C4-2B (cell line): ENCODE measurements around the gene VWCE.

Experiments used
- H3K27ac ChIP-seq: fragments of 450-650 bp; 2 replicates; pipeline ENCODE4 v1.5.1; 2017
- ZFX ChIP-seq: fragments of 450-650 bp; IDR thresholded peaks from 2 replicates; pipeline ENCODE4 v1.6.1; 2017
- TF ChIP-seq, protein P1 (sequence below): fragments of 450-650 bp; conservative IDR thresholded peaks from 2 replicates; pipeline ENCODE4 v1.5.1; 2017; ENCODE audit warnings: mild to moderate bottlenecking

The VWCE gene

DNA sequence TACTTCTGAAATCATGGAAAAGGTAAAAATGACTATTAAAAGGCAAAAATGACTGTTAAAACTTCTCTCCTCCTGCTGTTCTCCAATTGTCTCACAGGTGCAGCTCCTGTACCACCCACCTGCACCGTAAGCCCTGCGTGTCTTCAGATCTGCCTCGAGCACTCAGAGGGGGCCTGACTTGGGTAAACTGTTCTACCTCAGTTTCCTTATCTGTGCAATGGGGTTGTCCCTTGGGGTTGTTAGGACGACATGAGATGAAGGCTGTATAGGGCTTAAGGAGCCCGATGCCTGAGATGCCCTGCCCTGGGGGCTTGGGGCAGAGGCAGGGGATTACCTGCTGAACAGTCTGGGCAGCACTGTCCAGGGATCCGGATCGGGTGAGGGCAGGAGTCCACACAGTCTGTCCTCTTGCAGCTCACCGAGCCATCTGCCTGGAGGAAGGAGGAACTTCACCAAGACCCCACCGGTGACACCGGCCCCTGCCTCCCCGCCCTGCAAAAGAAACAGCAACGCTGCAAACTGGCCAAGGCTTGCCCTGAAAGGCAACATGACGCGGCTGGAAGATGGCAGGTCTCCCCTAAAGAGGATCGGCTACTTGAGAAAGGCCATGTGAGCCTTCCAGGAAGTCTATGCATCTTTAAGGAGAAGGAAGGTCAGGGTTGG, 26.4 kb downstream of the VWCE start:
- no peak overlapping the region for H3K27ac ChIP-seq
- TF ChIP-seq, protein P1, sequence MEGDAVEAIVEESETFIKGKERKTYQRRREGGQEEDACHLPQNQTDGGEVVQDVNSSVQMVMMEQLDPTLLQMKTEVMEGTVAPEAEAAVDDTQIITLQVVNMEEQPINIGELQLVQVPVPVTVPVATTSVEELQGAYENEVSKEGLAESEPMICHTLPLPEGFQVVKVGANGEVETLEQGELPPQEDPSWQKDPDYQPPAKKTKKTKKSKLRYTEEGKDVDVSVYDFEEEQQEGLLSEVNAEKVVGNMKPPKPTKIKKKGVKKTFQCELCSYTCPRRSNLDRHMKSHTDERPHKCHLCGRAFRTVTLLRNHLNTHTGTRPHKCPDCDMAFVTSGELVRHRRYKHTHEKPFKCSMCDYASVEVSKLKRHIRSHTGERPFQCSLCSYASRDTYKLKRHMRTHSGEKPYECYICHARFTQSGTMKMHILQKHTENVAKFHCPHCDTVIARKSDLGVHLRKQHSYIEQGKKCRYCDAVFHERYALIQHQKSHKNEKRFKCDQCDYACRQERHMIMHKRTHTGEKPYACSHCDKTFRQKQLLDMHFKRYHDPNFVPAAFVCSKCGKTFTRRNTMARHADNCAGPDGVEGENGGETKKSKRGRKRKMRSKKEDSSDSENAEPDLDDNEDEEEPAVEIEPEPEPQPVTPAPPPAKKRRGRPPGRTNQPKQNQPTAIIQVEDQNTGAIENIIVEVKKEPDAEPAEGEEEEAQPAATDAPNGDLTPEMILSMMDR, result no peak
- no peak for TF ChIP-seq ZFX

GRCh38 chr11:61267437-61267841, 27.7 kb downstream of the VWCE start:
- H3K27ac ChIP-seq, result no peak overlapping the region
- TF ChIP-seq, protein P1, result no peak
- TF ChIP-seq ZFX, result no peak

- TF ChIP-seq ZFX, result no peak
- TF ChIP-seq, protein P1, result no peak
- no peak overlapping the region for H3K27ac ChIP-seq
Observed at GRCh38 chr11:61266602-61267001, 28.5 kb downstream of the VWCE start.

DNA sequence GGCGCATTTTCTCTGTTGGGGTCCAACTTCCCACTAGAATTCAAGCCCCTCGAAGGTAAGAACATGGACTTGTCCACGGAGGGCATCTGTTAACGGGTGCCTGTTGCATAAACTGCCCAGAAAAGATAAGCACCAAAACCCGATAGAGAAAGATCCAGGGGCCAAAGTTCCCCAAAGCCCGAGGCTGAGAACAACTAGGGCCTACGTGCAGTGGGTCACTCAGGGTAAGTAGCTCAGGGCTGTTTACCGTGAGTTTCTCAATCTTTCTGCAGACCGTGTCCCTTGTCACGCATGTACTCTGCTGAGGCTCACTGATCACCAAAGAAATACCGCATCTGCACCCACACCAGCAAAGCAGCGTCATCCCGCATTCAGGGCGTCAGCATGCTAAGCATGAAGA, 29.8 kb downstream of the VWCE start:
- no peak overlapping the region for H3K27ac ChIP-seq
- TF ChIP-seq, protein P1, result no peak
- no peak for TF ChIP-seq ZFX

- TF ChIP-seq, protein P1, result no peak
- TF ChIP-seq ZFX, result no peak
Observed at GRCh38 chr11:61264795-61265194, 30.3 kb downstream of the VWCE start.

DNA sequence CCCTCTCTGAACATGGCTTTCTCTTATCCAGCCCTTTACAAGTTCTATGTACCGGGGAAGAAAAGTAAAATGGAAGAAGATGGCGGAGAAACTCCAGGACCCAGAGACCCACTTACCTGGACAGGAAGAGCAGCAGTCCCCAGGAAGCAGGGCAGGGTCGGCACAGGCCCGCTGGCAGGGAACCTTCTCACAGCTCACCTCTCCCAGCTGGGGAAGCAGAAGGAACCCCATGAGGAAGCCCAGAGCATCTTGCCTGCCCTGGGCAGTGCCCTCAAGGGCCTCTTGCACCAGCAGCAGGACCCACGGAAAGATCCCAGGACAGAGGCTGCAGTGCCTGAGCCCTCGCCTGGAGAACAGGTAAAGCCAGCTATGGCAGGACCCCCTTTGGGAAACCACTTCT, 30.7 kb downstream of the VWCE start:
- no peak overlapping the region for H3K27ac ChIP-seq
- TF ChIP-seq, protein P1, result no peak
- TF ChIP-seq ZFX, result no peak

More at GRCh38 chr11:61264795-61265194, 30.3 kb downstream of the VWCE start:
- H3K27ac ChIP-seq, result no peak overlapping the region

GRCh38 chr11:61259363-61259762, 35.8 kb downstream of the VWCE start:
- no peak for TF ChIP-seq ZFX
- no peak overlapping the region for H3K27ac ChIP-seq

DNA sequence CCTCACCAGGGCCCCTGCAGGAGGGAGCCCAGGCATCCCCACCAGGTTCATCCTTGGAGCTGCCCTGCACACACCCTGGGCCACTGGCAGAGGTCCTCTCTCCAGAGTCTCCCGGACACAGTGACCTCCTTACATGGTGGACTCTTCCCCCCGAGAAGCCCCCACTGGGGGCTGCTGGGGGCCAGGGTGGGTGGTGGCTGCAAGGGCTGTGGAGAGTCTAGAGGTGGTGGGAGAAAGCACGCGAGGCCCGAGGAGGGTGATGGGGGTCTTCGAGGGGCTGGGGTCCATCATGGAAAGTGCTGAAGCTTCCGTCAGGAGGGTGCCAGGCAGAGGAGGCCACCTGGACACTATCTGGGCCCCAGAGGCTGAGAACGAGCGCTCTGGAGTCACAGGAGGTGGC, 36.6 kb downstream of the VWCE start:
- H3K27ac ChIP-seq, result no peak overlapping the region
- no peak for TF ChIP-seq ZFX
- TF ChIP-seq, protein P1, result no peak
